B cell (primary cell): Measurements from ENCODE around the gene COMMD4.

Experiments
- CTCF ChIP-seq: fragments of 200-600 bp; IDR thresholded peaks from one replicate; pipeline ENCODE4 v1.8.0; 2022; ENCODE audit warnings: antibody characterized with exemption, mild to moderate bottlenecking
- EZH2 ChIP-seq: IDR thresholded peaks from 2 replicates; pipeline ENCODE4 v1.6.1; 2012; ENCODE audit warnings: borderline replicate concordance, low read depth, mild to moderate bottlenecking, moderate library complexity, low read length; ENCODE audit not compliant: insufficient read depth, poor library complexity, severe bottlenecking

DNA sequence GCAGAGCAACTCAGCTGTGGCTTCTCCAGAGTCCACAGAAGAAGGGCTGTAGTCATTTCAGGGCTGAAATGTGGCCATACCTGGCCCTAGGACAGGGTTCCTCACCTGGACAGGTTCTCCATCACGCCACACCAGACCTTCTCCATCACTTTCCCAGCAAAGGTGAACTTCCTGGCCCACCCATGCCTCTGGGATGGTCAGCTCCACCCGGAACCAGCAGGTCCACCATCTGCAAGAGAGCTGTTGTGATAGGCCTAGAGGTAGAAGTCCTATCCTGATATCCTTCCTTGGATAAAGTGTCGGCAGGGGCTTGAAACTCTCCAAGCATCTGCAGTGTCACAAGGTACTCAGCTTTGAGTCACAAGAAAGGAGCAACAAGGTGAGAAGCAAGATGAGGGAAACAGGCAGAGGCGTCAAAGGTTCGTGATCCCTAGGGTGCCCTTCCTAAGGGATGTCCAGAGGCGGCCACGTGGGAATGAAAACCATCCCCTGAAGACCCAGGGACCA lies 31.6 kb downstream of the COMMD4 start:
- TF ChIP-seq CTCF (no peak), EZH2 (no peak)
